Type B pancreatic cell (in vitro differentiated cells): ENCODE results near the gene PHC2. TPM values are rescaled to one million over a fixed set of nuclear protein-coding genes. Genes with fewer than 3 reads are reported as not detected.
A peak's percentile ranks its signal among the peaks of the same experiment; 100 is the strongest.

ENCODE experiments used
- DNase-seq: peaks from one replicate; pipeline ENCODE4 v3.0.0; 2021; ENCODE audit warnings: mixed read lengths; ENCODE audit not compliant: unreplicated experiment; ENCODE audit errors: extremely low spot score
- H3K27ac Mint-ChIP-seq: 2 replicates; pipeline ENCODE4 v1.8.0; 2021; ENCODE audit warnings: mild to moderate bottlenecking, mixed read lengths
- H3K27me3 Mint-ChIP-seq: 2 replicates; pipeline ENCODE4 v1.8.0; 2021; ENCODE audit warnings: mixed read lengths
- H3K36me3 Mint-ChIP-seq: 2 replicates; pipeline ENCODE4 v1.8.0; 2021; ENCODE audit warnings: mixed read lengths
- H3K4me1 Mint-ChIP-seq: one replicate; pipeline ENCODE4 v1.8.0; 2021; ENCODE audit warnings: mixed read lengths; ENCODE audit not compliant: unreplicated experiment
- H3K4me3 Mint-ChIP-seq: 2 replicates; pipeline ENCODE4 v1.8.0; 2021; ENCODE audit warnings: mild to moderate bottlenecking, mixed read lengths
- H3K9me3 Mint-ChIP-seq: 2 replicates; pipeline ENCODE4 v1.8.0; 2021; ENCODE audit warnings: mixed read lengths
- total RNA-seq: library from RNA; stranded (reverse); gene quantifications from 2 replicates; pipeline ENCODE4 v1.2.1, GENCODE V29; 2021; ENCODE audit warnings: low replicate concordance
- TF ChIP-seq, protein P1 (sequence below): fragments of 200-600 bp; sonication (generic); conservative IDR thresholded peaks from 2 replicates; pipeline ENCODE4 v1.5.0; 2021; ENCODE audit warnings: antibody characterized with exemption, mild to moderate bottlenecking

The PHC2 gene
- total RNA-seq, 1 donor from 2014 or later: 106 TPM

DNA sequence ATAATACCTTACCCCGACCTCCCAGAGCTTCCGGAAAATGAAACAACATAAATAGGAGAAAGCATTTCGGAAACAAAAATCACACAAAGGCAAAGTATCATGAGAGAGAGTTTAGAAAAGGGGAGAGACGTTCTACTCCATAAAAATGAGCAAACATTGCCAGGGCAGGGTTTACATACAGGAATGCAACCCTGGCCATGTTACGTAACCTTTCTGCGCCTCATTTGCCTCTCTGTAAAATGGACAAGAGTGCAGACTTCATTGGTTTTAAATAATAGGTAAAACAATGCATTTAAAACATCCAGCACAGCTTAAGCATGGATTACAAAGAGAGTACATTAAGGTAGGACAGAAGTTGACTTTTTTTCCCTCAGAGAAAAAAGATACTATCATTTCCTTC, 45.6 kb downstream of the PHC2 start:
- Mint-ChIP-seq H3K36me3 (no peaks in the 10 kb centered on the region), H3K4me3 (no peak overlapping the region), H3K27ac (no peak overlapping the region), H3K27me3 (no peaks in the 10 kb centered on the region), H3K9me3 (no peaks in the 10 kb centered on the region), H3K4me1 (peaks cover 51% of the 10 kb centered on the region)
- no peak for DNase-seq
- TF ChIP-seq, protein P1, sequence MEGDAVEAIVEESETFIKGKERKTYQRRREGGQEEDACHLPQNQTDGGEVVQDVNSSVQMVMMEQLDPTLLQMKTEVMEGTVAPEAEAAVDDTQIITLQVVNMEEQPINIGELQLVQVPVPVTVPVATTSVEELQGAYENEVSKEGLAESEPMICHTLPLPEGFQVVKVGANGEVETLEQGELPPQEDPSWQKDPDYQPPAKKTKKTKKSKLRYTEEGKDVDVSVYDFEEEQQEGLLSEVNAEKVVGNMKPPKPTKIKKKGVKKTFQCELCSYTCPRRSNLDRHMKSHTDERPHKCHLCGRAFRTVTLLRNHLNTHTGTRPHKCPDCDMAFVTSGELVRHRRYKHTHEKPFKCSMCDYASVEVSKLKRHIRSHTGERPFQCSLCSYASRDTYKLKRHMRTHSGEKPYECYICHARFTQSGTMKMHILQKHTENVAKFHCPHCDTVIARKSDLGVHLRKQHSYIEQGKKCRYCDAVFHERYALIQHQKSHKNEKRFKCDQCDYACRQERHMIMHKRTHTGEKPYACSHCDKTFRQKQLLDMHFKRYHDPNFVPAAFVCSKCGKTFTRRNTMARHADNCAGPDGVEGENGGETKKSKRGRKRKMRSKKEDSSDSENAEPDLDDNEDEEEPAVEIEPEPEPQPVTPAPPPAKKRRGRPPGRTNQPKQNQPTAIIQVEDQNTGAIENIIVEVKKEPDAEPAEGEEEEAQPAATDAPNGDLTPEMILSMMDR: no peak

DNA sequence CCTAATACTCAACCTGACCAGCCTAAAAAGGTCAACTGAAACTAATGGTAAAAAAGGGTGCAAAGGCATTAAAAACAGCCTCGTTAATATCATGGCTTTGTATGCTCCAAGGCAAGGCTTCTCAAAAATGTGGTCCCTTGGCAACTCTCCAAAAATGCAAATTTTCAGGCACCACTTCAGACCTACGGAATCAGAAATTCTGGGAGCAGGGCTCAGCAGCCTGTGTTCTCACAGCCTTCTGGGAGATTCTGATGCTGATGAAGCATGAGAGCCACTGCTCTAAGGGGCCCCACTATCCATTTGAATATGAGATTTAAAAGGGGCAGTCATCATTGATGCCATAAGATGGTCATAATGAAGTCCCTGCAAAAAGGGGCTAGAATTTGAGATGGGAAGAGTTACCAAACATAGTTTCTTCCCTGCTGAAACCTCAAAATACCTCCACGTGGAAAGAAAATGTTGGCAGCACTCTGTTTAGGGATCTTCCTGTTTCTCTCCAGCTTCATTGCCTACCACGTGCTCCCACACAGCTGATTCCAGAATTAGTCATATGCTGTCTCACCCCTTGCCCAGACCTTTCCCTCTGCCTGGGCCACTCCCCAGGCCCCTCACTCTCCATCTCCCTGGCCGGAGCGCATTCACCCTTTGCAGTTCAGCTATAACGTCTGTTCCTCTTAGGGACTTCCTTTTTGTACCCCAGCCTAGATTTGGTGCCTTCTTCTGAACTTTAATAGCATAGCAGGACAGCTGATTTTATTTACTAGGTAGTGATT, 46.7 kb downstream of the PHC2 start:
- Mint-ChIP-seq H3K4me1 (peaks cover 52% of the 10 kb centered on the region), H3K9me3 (no peaks in the 10 kb centered on the region), H3K4me3 (no peak overlapping the region), H3K27me3 (no peaks in the 10 kb centered on the region), H3K36me3 (no peaks in the 10 kb centered on the region), H3K27ac (no peak overlapping the region)
- TF ChIP-seq, protein P1: no peak
- DNase-seq: no peak

DNA sequence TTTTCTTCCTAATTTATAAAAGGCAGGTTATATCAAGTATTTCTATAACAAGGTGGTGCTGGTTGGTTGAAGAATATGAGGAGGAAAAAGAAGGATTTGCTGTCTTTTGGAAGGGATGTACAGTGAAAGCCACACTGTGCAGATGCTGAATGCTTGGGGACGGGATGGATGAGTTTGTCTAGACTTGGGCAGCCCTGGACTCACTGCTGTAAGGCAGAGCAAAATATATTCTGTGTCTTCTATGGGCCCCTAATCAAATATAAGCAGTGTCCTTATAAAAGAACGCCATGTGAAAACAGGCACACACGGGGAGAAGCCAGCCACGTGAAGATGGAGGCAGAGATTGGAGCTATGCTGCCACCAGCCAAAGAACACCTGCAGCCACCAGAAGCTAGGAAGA, 47.4 kb downstream of the PHC2 start:
- no peaks in the 10 kb centered on the region for H3K9me3 Mint-ChIP-seq
- H3K36me3 Mint-ChIP-seq: no peaks in the 10 kb centered on the region
- TF ChIP-seq, protein P1: no peak
- no peak for DNase-seq
- H3K27me3 Mint-ChIP-seq: no peaks in the 10 kb centered on the region
- peaks cover 47% of the 10 kb centered on the region for H3K4me1 Mint-ChIP-seq
- H3K27ac Mint-ChIP-seq: no peak overlapping the region
- no peak overlapping the region for H3K4me3 Mint-ChIP-seq

DNA sequence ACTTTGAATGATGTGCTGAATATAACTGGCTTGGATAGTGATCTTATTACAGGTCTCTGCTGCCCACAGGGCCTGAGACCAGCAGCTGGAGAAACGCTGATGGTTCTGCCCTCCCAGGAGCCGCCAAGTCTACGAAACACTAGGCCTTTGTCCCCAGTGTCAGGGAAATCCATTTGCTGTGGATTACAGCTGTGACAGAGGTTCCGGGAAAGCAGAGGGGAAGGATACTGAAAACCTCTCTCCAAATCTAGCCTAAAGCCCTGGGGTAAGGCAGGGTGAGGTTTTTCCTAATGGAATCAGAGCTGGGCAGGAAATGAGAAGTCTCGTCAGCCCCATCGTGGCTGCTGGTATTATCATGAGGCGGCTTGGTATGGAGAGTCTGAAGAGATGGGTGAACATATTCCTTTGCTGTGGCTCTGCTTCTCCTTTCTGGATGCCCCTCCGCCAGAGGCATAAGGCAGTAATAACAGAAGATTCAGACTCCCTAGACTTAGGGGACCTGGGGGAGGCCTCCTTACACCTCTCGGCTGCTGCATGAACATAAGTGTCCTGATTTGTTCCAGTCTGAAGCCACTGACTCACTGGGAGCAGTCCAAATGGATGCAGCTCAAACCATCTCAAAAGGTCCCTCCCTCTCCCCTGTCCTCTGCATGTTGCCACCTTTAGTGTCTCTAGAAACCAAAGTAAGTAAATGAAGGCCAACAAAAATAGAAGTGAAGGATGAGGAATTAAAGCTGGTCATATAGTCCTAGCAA, 48.1 kb downstream of the PHC2 start:
- TF ChIP-seq, protein P1: no peak
- Mint-ChIP-seq H3K4me3 (peak overlapping the region; percentile 2), H3K27ac (peak overlapping the region; percentile 17), H3K36me3 (no peaks in the 10 kb centered on the region), H3K9me3 (no peaks in the 10 kb centered on the region), H3K4me1 (peaks cover 51% of the 10 kb centered on the region), H3K27me3 (no peaks in the 10 kb centered on the region)
- no peak for DNase-seq

DNA sequence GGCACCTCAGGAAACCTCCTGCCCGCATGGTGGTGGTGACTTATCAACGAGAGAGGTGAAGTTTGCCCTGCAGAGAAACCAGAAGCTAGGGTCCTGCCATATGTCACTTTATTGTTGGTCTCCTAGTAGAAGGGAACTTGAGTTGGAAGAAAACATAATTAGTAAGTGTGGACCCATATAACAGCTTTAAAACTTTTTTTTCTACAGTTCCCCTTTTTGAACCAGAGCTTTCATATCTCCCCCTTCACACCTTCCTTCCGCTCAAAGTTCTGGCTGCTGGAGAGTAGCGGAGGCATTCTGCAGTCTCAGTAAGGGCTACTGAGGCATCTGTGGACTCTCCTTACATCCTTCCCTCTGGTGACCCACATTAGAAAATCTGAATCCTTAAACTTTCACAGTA, 48.9 kb downstream of the PHC2 start:
- TF ChIP-seq, protein P1: no peak
- no peaks in the 10 kb centered on the region for H3K27me3 Mint-ChIP-seq
- peaks cover 52% of the 10 kb centered on the region for H3K4me1 Mint-ChIP-seq
- H3K36me3 Mint-ChIP-seq: no peaks in the 10 kb centered on the region
- peak overlapping the region; percentile 2 for H3K4me3 Mint-ChIP-seq
- H3K27ac Mint-ChIP-seq: peak overlapping the region; percentile 17
- no peaks in the 10 kb centered on the region for H3K9me3 Mint-ChIP-seq
- no peak for DNase-seq
